Thoracic aorta (tissue), 2 donors: ENCODE measurements around the gene HCN2. TPM values are rescaled to one million over a fixed set of nuclear protein-coding genes. Genes with fewer than 3 reads are reported as not detected.

Experiments
- ATAC-seq: fragments of 150-250 bp; one replicate; pipeline ENCODE4 v1.8.0; 2017; ENCODE audit warnings: low read depth; ENCODE audit not compliant: insufficient number of reproducible peaks, low FRiP score
- DNase-seq: peaks from one replicate; pipeline ENCODE4 v3.0.0-alpha.2; 2020; ENCODE audit warnings: low spot score
- H3K27ac ChIP-seq, 2 donors: fragments of 200-600 bp; sonication (generic); 1 replicate in 1 of 2; 2 replicates in 1 of 2; pipeline ENCODE4 v1.5.1; 2016; ENCODE audit warnings: mild to moderate bottlenecking in 2 of 2, moderate library complexity in 2 of 2
- H3K27me3 ChIP-seq: fragments of 200-600 bp; sonication (generic); replicated peaks from 2 replicates; pipeline ENCODE4 v1.6.0; 2016; ENCODE audit warnings: mild to moderate bottlenecking; ENCODE audit not compliant: insufficient read depth
- H3K36me3 ChIP-seq: fragments of 200-600 bp; sonication (generic); one replicate; pipeline ENCODE4 v1.5.1; 2016
- H3K4me1 ChIP-seq, 2 donors: fragments of 200-600 bp; sonication (generic); 1 replicate in 1 of 2; 2 replicates in 1 of 2; pipeline versions ENCODE4 v1.5.1 to v1.6.0; 2016; ENCODE audit warnings: low read depth in 2 of 2, mild to moderate bottlenecking in 1 of 2; ENCODE audit not compliant: control insufficient read depth in 1 of 2
- H3K4me3 ChIP-seq: fragments of 200-600 bp; sonication (generic); 2 replicates; pipeline ENCODE4 v1.5.1; 2016; ENCODE audit warnings: mild to moderate bottlenecking
- H3K9me3 ChIP-seq: fragments of 200-600 bp; sonication (generic); 2 replicates; pipeline ENCODE4 v1.5.1; 2016
- total RNA-seq, 2 donors: library from RNA; depleted of rRNA; stranded (reverse); fragments of >200 nt; gene quantifications; one replicate each; pipeline versions ENCODE4 v1.1.0 to v1.2.3, GENCODE V29; 2016
- TF ChIP-seq, protein P1 (sequence below): fragments of 200-600 bp; sonication (generic); IDR thresholded peaks from one replicate; pipeline ENCODE4 v1.5.1; 2019; ENCODE audit warnings: antibody characterized with exemption

The HCN2 gene
- total RNA-seq, 2 donors from 2014 or later, result not detected

DNA sequence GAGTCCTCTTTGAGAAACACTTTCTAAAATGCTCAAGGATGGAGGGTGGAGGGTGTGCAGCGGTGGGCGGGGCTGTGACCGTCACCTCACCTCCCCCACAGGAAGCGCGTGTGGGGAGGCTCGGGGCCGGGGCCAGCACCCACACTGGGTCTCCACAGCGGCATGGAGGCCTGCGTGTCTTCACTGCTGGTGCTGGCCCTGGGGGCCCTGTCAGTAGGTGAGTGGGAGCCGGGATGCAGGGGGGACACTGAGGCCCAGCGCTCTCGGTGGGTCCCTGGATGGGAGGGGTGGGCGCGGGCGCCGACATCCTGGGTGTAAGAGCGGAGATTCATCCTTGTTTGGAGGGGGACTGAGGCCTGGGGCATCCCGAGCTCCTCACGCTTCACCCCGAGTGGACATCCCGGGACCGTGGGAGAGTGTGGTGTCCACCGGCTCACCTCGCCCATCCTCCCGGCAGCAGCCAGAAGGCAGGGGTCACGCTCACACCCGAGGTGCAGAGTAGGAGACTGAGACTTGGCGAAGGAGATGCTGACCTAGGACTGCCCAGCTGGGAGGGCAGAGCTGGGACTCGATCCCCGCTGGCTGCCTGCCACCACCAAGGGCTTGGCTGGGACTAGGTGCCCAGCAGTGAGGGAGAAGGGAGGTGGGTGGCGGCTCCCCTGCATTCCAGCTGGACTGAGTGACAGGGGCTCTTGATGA is 45.6 kb upstream of the HCN2 start, which contains the start of gene GZMM:
Gene GZMM (plus strand): TSS at position 144 of the 699 bp plus-strand sequence. CDS start 19 bp downstream, at position 163.
- DNase-seq (no peak), ATAC-seq (no peak)
- TF ChIP-seq, protein P1, sequence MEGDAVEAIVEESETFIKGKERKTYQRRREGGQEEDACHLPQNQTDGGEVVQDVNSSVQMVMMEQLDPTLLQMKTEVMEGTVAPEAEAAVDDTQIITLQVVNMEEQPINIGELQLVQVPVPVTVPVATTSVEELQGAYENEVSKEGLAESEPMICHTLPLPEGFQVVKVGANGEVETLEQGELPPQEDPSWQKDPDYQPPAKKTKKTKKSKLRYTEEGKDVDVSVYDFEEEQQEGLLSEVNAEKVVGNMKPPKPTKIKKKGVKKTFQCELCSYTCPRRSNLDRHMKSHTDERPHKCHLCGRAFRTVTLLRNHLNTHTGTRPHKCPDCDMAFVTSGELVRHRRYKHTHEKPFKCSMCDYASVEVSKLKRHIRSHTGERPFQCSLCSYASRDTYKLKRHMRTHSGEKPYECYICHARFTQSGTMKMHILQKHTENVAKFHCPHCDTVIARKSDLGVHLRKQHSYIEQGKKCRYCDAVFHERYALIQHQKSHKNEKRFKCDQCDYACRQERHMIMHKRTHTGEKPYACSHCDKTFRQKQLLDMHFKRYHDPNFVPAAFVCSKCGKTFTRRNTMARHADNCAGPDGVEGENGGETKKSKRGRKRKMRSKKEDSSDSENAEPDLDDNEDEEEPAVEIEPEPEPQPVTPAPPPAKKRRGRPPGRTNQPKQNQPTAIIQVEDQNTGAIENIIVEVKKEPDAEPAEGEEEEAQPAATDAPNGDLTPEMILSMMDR, result no peak
- Histone ChIP-seq H3K9me3 (no peaks in the 10 kb centered on the region), H3K27ac (no peak within 1 kb of the TSS), H3K27me3 (no peaks in the 10 kb centered on the region), H3K4me1 (no peaks in the 10 kb centered on the region), H3K4me3 (no peak within 1 kb of the TSS), H3K36me3 (peaks cover 26% of the 10 kb centered on the region)

DNA sequence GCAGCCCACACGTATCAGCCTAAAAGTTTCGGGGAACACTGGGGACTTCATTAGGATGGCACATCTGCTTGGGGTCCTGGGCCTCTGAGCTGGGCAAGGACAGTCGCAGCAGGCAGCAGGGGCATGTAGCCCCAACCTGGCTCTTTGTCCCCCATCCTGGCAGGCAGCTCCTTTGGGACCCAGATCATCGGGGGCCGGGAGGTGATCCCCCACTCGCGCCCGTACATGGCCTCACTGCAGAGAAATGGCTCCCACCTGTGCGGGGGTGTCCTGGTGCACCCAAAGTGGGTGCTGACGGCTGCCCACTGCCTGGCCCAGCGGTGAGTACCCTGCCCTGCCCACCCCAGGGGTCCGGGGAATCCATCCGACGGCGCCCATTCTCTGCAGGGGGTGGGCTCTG is 42.6 kb upstream of the HCN2 start:
- no peak for ATAC-seq

DNA sequence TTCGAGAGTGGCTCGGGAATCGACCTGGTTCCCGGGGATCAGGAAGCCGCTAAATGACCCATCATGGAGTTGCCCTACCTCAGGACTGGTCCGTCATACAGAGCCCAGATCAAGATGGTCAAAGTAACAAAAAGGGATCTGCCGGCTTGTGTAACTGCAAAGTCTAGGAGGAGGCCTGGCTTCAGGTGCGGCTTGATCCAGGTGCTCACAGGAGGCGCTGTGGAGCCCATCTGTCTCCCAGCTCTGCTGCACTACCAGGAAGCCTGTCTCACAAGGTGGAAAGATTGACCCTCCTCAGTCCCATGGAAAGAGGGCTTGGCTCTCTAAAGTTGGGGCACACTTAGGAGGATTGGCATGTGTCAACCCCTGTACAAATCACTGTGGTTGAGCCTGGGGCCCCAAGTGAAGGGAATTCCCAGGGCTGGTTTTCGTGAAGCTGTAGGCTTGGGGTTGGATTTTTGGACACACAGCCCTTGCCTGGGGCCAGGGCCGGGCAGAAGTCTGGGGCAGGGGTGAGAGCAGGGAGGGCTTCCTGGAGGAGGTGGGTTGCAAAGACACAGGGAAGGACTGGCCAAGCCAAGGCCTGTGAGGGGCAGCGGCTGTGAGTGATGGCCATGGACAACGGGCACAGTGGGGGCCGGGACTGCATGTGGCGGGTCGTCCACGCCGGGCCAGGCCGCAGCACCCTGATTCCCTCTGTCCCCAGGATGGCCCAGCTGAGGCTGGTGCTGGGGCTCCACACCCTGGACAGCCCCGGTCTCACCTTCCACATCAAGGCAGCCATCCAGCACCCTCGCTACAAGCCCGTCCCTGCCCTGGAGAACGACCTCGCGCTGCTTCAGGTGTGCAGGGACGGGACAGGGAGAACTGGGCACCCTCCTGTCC is 41.6 kb upstream of the HCN2 start:
- DNase-seq (no peak), ATAC-seq (no peak)
- TF ChIP-seq, protein P1, result no peak
- Histone ChIP-seq H3K4me1 (no peaks in the 10 kb centered on the region), H3K36me3 (no peaks in the 10 kb centered on the region), H3K9me3 (no peaks in the 10 kb centered on the region), H3K27me3 (no peaks in the 10 kb centered on the region), H3K4me3 (no peak overlapping the region), H3K27ac (no peak overlapping the region)

More for the DNA sequence above, 42.6 kb upstream of the HCN2 start:
- no peaks in the 10 kb centered on the region for H3K4me1 ChIP-seq
- no peaks in the 10 kb centered on the region for H3K9me3 ChIP-seq
- H3K27me3 ChIP-seq, result no peaks in the 10 kb centered on the region
- TF ChIP-seq, protein P1, result no peak
- H3K36me3 ChIP-seq, result peaks cover 8% of the 10 kb centered on the region
- DNase-seq, result no peak
- H3K27ac ChIP-seq, result no peak overlapping the region
- no peak overlapping the region for H3K4me3 ChIP-seq

DNA sequence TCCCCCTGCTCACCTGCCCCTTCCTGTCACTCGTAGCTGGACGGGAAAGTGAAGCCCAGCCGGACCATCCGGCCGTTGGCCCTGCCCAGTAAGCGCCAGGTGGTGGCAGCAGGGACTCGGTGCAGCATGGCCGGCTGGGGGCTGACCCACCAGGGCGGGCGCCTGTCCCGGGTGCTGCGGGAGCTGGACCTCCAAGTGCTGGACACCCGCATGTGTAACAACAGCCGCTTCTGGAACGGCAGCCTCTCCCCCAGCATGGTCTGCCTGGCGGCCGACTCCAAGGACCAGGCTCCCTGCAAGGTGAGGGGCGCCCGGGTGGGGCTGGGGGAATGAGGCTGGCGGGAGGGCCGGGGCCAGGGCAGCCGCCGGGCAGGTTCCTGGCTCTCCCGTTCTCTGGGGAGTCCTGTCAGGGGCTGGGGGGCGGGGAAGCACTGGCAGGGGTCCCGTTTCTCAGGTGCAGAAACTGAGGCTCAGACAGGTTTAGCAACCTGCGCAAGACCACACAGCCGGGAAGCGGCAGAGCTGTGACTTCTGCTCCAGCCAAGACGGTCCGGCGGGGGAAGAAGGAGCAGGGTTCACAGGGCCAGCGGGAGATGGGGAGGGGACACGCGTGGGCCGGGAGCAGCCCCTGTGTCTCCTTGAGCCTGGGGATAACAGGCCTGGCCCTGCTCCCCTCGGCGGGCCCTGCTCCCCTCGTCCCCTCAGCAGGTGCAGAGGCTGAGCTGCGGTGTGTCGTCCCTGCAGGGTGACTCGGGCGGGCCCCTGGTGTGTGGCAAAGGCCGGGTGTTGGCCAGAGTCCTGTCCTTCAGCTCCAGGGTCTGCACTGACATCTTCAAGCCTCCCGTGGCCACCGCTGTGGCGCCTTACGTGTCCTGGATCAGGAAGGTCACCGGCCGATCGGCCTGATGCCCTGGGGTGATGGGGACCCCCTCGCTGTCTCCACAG is 40.5 kb upstream of the HCN2 start:
- no peak for DNase-seq
- Histone ChIP-seq H3K27ac (no peak overlapping the region), H3K27me3 (no peaks in the 10 kb centered on the region), H3K9me3 (no peaks in the 10 kb centered on the region), H3K4me1 (no peaks in the 10 kb centered on the region), H3K36me3 (no peaks in the 10 kb centered on the region), H3K4me3 (no peak overlapping the region)
- ATAC-seq, result no peak
- TF ChIP-seq, protein P1, result no peak
